Epithelial cell of proximal tubule (primary cell): ENCODE results near the gene ADAM15. TPM values are rescaled to one million over a fixed set of nuclear protein-coding genes. Genes with fewer than 3 reads are reported as not detected.
A peak's percentile ranks its signal among the peaks of the same experiment; 100 is the strongest.

ENCODE experiments used
- DNase-seq: peaks from one replicate; pipeline ENCODE4 v3.0.0-alpha.2; 2011; ENCODE audit warnings: low read depth
- H3K4me3 ChIP-seq: 2 replicates; pipeline ENCODE4 v1.5.1; 2011; ENCODE audit warnings: low read depth, mild to moderate bottlenecking, low read length
- CTCF ChIP-seq: conservative IDR thresholded peaks from 2 replicates; pipeline ENCODE4 v1.5.1; 2012; ENCODE audit warnings: low read depth, mild to moderate bottlenecking, low read length
- total RNA-seq: library from RNA; depleted of rRNA; stranded (reverse); fragments of >200 nt; gene quantifications from 2 replicates; pipeline ENCODE4 v1.2.3, GENCODE V29; 2015

The ADAM15 gene
- total RNA-seq, 1 donor from 2014 or later: 164 TPM

- no peak for TF ChIP-seq CTCF
- no peak for DNase-seq
- H3K4me3 ChIP-seq: no peak overlapping the region
These were observed 18.5 kb downstream of the ADAM15 start for GRCh38 chr1:155069551-155070157.

- TF ChIP-seq CTCF: no peak
- H3K4me3 ChIP-seq: peak overlapping the region; percentile 53
- no peak for DNase-seq
These were observed 19.1 kb downstream of the ADAM15 start for GRCh38 chr1:155070158-155070621.

GRCh38 chr1:155070721-155071569 lies 19.8 kb downstream of the ADAM15 start:
- no peak for DNase-seq
- peak; percentile 43 for TF ChIP-seq CTCF
- peak overlapping the region; percentile 53 for H3K4me3 ChIP-seq

GRCh38 chr1:155071701-155072100 lies 20.6 kb downstream of the ADAM15 start:
- H3K4me3 ChIP-seq: no peak overlapping the region
- TF ChIP-seq CTCF: no peak
- DNase-seq: no peak

DNA sequence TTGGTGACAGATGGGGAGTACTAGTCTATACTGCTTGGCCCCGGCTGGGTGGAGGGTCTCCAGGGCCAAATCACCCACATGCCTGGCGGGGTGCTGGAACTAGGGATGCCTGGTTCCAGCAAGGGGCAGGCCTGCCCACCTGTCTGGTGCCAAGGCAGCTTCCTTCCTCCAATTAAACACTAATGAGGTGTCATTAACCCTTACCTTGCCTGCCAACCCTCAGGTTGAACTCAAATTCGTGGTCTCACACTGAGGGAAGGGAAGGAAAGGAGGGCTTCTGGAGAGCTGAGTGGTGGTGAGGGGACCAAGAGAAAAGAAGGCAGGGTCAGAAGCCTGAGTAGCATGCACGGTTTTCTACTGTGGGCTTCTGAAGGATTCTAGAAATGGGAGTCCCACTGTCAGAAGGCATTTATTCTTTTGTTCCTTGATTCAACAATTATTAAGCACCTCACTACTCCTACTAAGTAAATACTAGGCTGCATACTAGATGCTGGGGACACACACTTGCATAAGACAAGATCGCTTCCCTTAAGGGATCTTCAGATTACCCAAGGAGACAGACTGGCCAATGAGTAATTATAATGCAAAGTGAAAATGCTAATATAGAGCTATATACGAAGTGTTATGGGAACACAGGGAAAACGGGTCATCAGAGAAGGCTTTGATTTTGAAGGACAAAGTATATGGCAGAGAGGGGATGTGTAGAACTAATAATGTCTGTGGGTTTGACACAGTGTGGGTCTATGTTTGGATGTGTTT lies 21.6 kb downstream of the ADAM15 start:
- TF ChIP-seq CTCF: no peak
- DNase-seq: no peak
- H3K4me3 ChIP-seq: no peak overlapping the region

GRCh38 chr1:155073377-155074242 lies 22.5 kb downstream of the ADAM15 start:
- no peak for DNase-seq
- H3K4me3 ChIP-seq: no peak overlapping the region
- no peak for TF ChIP-seq CTCF
